Neural cell (in vitro differentiated cells): ENCODE results near the gene DUX4. TPM values are rescaled to one million over a fixed set of nuclear protein-coding genes. Genes with fewer than 3 reads are reported as not detected.
"Not testable (repeated sequence)": the region's sequence is repeated elsewhere in the genome, so short reads cannot be mapped to it uniquely, and the experiment has no call there.

ENCODE experiments used
- H2AFZ ChIP-seq: fragments of 200-600, 300-800 bp; sonication (generic), shearing (Covaris generic); 2 replicates; pipeline ENCODE4 v1.6.0; 2014; ENCODE audit warnings: low read depth, mild to moderate bottlenecking, antibody characterized with exemption, low read length, moderate library complexity
- H3F3A ChIP-seq: fragments of 200-600 bp; shearing (Covaris generic); 2 replicates; pipeline ENCODE4 v1.6.1; 2016; ENCODE audit warnings: mild to moderate bottlenecking, moderate library complexity, mixed read lengths, antibody characterized with exemption, low read length; ENCODE audit not compliant: insufficient read depth, poor library complexity, severe bottlenecking
- H3K27ac ChIP-seq: fragments of 200-600, 300-800 bp; sonication (generic), shearing (Covaris generic); 2 replicates; pipeline ENCODE4 v1.5.1; 2014; ENCODE audit warnings: mild to moderate bottlenecking, low read length, moderate library complexity
- H3K27me3 ChIP-seq: fragments of 300-800, 200-600 bp; sonication (generic), shearing (Covaris generic); 2 replicates; pipeline ENCODE4 v1.6.0; 2014; ENCODE audit warnings: mild to moderate bottlenecking, low read depth, low read length, moderate library complexity; ENCODE audit not compliant: insufficient read depth
- H3K36me3 ChIP-seq: fragments of 300-800, 200-600 bp; sonication (generic), shearing (Covaris generic); 2 replicates; pipeline ENCODE4 v1.5.1; 2014; ENCODE audit warnings: mild to moderate bottlenecking, antibody characterized with exemption, low read length, moderate library complexity; ENCODE audit not compliant: insufficient read depth
- H3K4me2 ChIP-seq: fragments of 300-800, 200-600 bp; sonication (generic), shearing (Covaris generic); 2 replicates; pipeline ENCODE4 v1.6.0; 2014; ENCODE audit warnings: mild to moderate bottlenecking, low read length
- H3K4me3 ChIP-seq: fragments of 300-800, 200-600 bp; sonication (generic), shearing (Covaris generic); 2 replicates; pipeline ENCODE4 v1.5.1; 2014; ENCODE audit warnings: mild to moderate bottlenecking, low read length, moderate library complexity
- H3K79me2 ChIP-seq: fragments of 200-600 bp; shearing (Covaris generic); replicated peaks from 2 replicates; pipeline ENCODE4 v1.6.0; 2014; ENCODE audit warnings: mild to moderate bottlenecking, low read length, moderate library complexity; ENCODE audit not compliant: insufficient read depth
- H3K9ac ChIP-seq: fragments of 300-800, 200-600 bp; sonication (generic), shearing (Covaris generic); 2 replicates; pipeline ENCODE4 v1.6.1; 2016; ENCODE audit warnings: mild to moderate bottlenecking, low read length, mixed read lengths
- H3K9me2 ChIP-seq: fragments of 200-600 bp; shearing (Covaris generic); 2 replicates; pipeline ENCODE4 v1.6.1; 2016; ENCODE audit warnings: mild to moderate bottlenecking, low read length, mixed read lengths; ENCODE audit not compliant: insufficient read depth
- H3K9me3 ChIP-seq: fragments of 200-600, 300-800 bp; sonication (generic), shearing (Covaris generic); 2 replicates; pipeline ENCODE4 v1.6.1; 2016; ENCODE audit warnings: mild to moderate bottlenecking, mixed run types, low read length, moderate library complexity, mixed read lengths
- H4K20me1 ChIP-seq: fragments of 200-600 bp; shearing (Covaris generic); 2 replicates; pipeline ENCODE4 v1.6.1; 2016; ENCODE audit warnings: mild to moderate bottlenecking, mixed run types; ENCODE audit not compliant: insufficient read depth
- polyA minus RNA-seq: library from RNA; depleted of rRNA, polyadenylated mRNA; stranded (reverse); fragments of >200 nt; gene quantifications from 2 replicates; pipeline ENCODE4 v1.2.3, GENCODE V29; 2014
- polyA plus RNA-seq: library from polyadenylated mRNA; depleted of rRNA; stranded (reverse); fragments of >200 nt; gene quantifications from 2 replicates; pipeline ENCODE4 v1.2.3, GENCODE V29; 2014

Gene DUX4
- not detected in 2 replicates for polyA plus RNA-seq
- polyA minus RNA-seq: not detected in 2 replicates

- not testable (repeated sequence) for H3F3A ChIP-seq, H3K9ac ChIP-seq, H3K4me2 ChIP-seq, H3K9me3 ChIP-seq, H2AFZ ChIP-seq, H3K27ac ChIP-seq, H3K79me2 ChIP-seq, H4K20me1 ChIP-seq, H3K27me3 ChIP-seq, H3K4me3 ChIP-seq, H3K9me2 ChIP-seq, H3K36me3 ChIP-seq
Observed at GRCh38 chr4:190173428-190173827, at the start of gene DUX4. TSS of gene DUX4 (plus strand) at chr4:190173774. CDS start at chr4:190173774, 0 bp downstream.

GRCh38 chr4:190175436-190175835 lies 1.9 kb downstream of the DUX4 start:
- H3K79me2 ChIP-seq, H4K20me1 ChIP-seq, H2AFZ ChIP-seq, H3K9me3 ChIP-seq, H3F3A ChIP-seq, H3K27me3 ChIP-seq, H3K4me2 ChIP-seq, H3K9ac ChIP-seq, H3K4me3 ChIP-seq, H3K36me3 ChIP-seq, H3K9me2 ChIP-seq, H3K27ac ChIP-seq: not testable (repeated sequence)

DNA sequence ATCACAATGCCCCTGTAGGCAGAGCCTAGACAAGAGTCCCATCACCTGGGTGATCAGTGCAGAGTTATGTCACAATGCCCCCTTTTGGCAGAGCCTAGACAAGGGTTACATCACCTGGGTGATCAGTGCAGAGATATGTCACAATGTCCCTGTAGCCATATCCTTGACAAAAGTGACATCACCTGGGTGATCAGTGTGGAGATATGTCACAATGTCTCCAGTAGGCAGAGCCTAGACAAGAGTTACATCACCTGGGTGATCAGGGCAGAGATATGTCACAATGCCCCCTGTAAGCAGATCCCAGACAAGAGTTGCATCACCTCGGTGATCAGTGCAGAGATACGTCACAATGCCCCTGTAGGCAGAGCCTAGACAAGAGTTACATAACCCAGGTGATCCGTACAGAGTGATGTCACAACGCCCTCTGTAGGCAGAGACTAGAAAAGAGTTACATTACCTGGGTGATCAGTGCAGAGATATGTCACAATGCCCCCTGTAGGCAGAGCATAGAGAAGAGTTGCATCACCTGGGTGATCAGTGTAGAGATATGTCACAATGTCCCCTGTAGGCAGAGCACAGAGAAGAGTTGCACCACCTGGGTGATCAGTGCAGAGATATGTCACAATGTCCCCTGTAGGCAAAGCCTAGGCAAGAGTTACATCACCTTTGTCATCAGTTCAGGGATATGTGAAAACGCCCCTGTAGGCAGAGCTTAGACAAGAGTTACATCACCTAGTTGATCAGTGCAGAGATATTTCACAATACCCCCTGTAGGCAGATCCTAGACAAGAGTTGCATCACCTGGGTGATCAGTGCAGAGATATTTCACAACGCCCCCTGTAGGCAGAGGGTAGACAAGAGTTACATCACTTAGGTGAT lies 4.4 kb downstream of the DUX4 start:
- H3K79me2 ChIP-seq, H3K9me2 ChIP-seq, H3K4me3 ChIP-seq, H2AFZ ChIP-seq, H3K27me3 ChIP-seq, H3K27ac ChIP-seq, H3K9me3 ChIP-seq, H3K9ac ChIP-seq, H4K20me1 ChIP-seq, H3K4me2 ChIP-seq, H3K36me3 ChIP-seq, H3F3A ChIP-seq: not testable (repeated sequence)

DNA sequence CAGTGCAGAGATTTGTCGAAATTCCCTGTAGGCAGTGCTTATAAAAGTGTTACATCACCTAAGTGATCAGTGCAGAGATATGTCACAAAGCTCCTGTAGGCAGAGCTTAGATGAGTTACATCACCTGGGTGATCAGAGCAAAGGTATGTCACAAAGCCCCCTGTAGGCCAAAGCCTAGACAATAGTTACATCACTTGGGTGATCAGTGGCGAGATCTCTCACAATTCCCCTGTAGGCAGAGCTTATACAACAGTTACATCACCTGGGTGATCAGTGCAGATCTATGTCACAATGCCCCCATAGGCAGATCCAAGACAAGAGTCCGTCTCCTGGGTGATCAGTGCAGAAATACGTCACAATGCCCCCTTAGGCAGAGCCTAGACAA lies 5.0 kb downstream of the DUX4 start:
- not testable (repeated sequence) for H3K27me3 ChIP-seq, H3F3A ChIP-seq, H3K9me3 ChIP-seq, H4K20me1 ChIP-seq, H3K36me3 ChIP-seq, H3K4me3 ChIP-seq, H3K9ac ChIP-seq, H3K27ac ChIP-seq, H3K9me2 ChIP-seq, H3K79me2 ChIP-seq, H3K4me2 ChIP-seq, H2AFZ ChIP-seq

- not testable (repeated sequence) for H3K4me3 ChIP-seq, H3K27me3 ChIP-seq
Observed at GRCh38 chr4:190179030-190179739, 5.6 kb downstream of the DUX4 start.

GRCh38 chr4:190179740-190180094 lies 6.1 kb downstream of the DUX4 start:
- H3K79me2 ChIP-seq, H3K4me3 ChIP-seq, H4K20me1 ChIP-seq, H3K9ac ChIP-seq, H3K9me3 ChIP-seq, H2AFZ ChIP-seq, H3K27me3 ChIP-seq, H3K36me3 ChIP-seq, H3K4me2 ChIP-seq, H3K9me2 ChIP-seq, H3F3A ChIP-seq, H3K27ac ChIP-seq: not testable (repeated sequence)

More at GRCh38 chr4:190179030-190179739, 5.6 kb downstream of the DUX4 start:
- not testable (repeated sequence) for H3F3A ChIP-seq, H3K9me3 ChIP-seq, H2AFZ ChIP-seq, H3K9ac ChIP-seq, H3K27ac ChIP-seq, H3K36me3 ChIP-seq, H3K4me2 ChIP-seq, H4K20me1 ChIP-seq, H3K79me2 ChIP-seq, H3K9me2 ChIP-seq

- H3K9me3 ChIP-seq, H3K79me2 ChIP-seq, H3K36me3 ChIP-seq, H2AFZ ChIP-seq, H4K20me1 ChIP-seq, H3K4me3 ChIP-seq, H3K4me2 ChIP-seq, H3K27me3 ChIP-seq, H3K9me2 ChIP-seq, H3K27ac ChIP-seq, H3F3A ChIP-seq, H3K9ac ChIP-seq: not testable (repeated sequence)
Observed at GRCh38 chr4:190180947-190181346, 7.4 kb downstream of the DUX4 start.
